Endothelial cell of umbilical vein (primary cell): ENCODE results near the gene NPTN. TPM values are rescaled to one million over a fixed set of nuclear protein-coding genes. Genes with fewer than 3 reads are reported as not detected.

ENCODE experiments used
- BruUV-seq: library from RNA; stranded (reverse); fragments of 400-500 nt; replicated peaks from 2 replicates; lab custom pipeline; 2021; lab: Mats Ljungman, UMichigan
- CTCF ChIA-PET: fragments of 300-600, 350-600 bp; sonication (Branson Sonifier 250); formaldehyde crosslinking; loops from one replicate; lab custom pipeline; 2021; ENCODE audit warnings: antibody characterized with exemption, inconsistent platforms; lab: Charles Lee
- POLR2A ChIA-PET: fragments of 300-600, 350-600 bp; sonication (Branson Sonifier 250); formaldehyde crosslinking; loops from one replicate; lab custom pipeline; 2021; ENCODE audit warnings: antibody characterized with exemption, inconsistent platforms; lab: Charles Lee
- DNase-seq: peaks from one replicate; pipeline ENCODE4 v3.0.0-alpha.2; 2011; ENCODE audit warnings: low read depth, low spot score
- FAIRE-seq: peaks from 2 replicates; lab custom pipeline; 2011; peaks lifted over from hg19 to GRCh38; lab: Jason Lieb, UNC
- H2AFZ ChIP-seq: 2 replicates; pipeline ENCODE4 v1.6.0; 2012; ENCODE audit warnings: low read depth, low read length, control low read depth, inconsistent platforms
- H3K27ac ChIP-seq: 2 replicates; pipeline ENCODE4 v1.5.1; 2011; ENCODE audit warnings: low read depth, mild to moderate bottlenecking, control low read depth, low read length, moderate library complexity; ENCODE audit not compliant: insufficient read depth
- H3K27me3 ChIP-seq, 2 experiments: 2 replicates each; pipeline versions ENCODE4 v1.6.0 to v1.6.1; 2011; ENCODE audit warnings: low read length in 2 of 2, mixed read lengths in 1 of 2; ENCODE audit not compliant: control insufficient read depth in 2 of 2, insufficient read depth in 2 of 2
- H3K36me3 ChIP-seq, 2 experiments: 2 replicates in 1 of 2; 3 replicates in 1 of 2; pipeline ENCODE4 v1.5.1; 2011; ENCODE audit warnings: low read length in 2 of 2, mild to moderate bottlenecking in 1 of 2, moderate library complexity in 1 of 2; ENCODE audit not compliant: control insufficient read depth in 2 of 2, insufficient read depth in 2 of 2; ENCODE audit errors: extremely low read depth in 1 of 2
- H3K4me1 ChIP-seq: 3 replicates; pipeline ENCODE4 v1.5.1; 2011; ENCODE audit warnings: mild to moderate bottlenecking, low read length; ENCODE audit not compliant: control insufficient read depth, insufficient read depth; ENCODE audit errors: extremely low read depth
- H3K4me2 ChIP-seq: 2 replicates; pipeline ENCODE4 v1.6.1; 2011; ENCODE audit warnings: low read length, control low read depth, mixed read lengths; ENCODE audit not compliant: insufficient read depth
- H3K4me3 ChIP-seq, 3 experiments: fragments of 200-600 bp in 1 of 3; sonication (generic), shearing (Covaris generic) in 1 of 3; replicated peaks in 1 of 3; 2 replicates each; pipeline ENCODE4 v1.5.1; 2011 to 2016; ENCODE audit warnings: control low read depth in 3 of 3, low read length in 3 of 3, mild to moderate bottlenecking in 2 of 3, inconsistent platforms in 1 of 3, low read depth in 1 of 3, moderate library complexity in 1 of 3; ENCODE audit not compliant: insufficient read depth in 1 of 3
- H3K79me2 ChIP-seq: 2 replicates; pipeline ENCODE4 v1.6.0; 2012; ENCODE audit warnings: low read length, inconsistent platforms; ENCODE audit not compliant: control insufficient read depth, insufficient read depth
- H3K9ac ChIP-seq: replicated peaks from 2 replicates; pipeline ENCODE3; 2011; ENCODE audit warnings: low read length, control low read depth; ENCODE audit not compliant: insufficient read depth; ENCODE audit errors: extremely low read depth
- H3K9me1 ChIP-seq: replicated peaks from 3 replicates; pipeline ENCODE4 v1.6.0; 2011; ENCODE audit warnings: mild to moderate bottlenecking, low read length; ENCODE audit not compliant: control insufficient read depth, insufficient read depth; ENCODE audit errors: extremely low read depth
- H3K9me3 ChIP-seq: replicated peaks from 2 replicates; pipeline ENCODE4 v1.5.1; 2012; ENCODE audit warnings: low read length, inconsistent platforms; ENCODE audit not compliant: control insufficient read depth, insufficient read depth
- H4K20me1 ChIP-seq: replicated peaks from 2 replicates; pipeline ENCODE3; 2011; ENCODE audit warnings: mild to moderate bottlenecking, low read length; ENCODE audit not compliant: control insufficient read depth, insufficient read depth; ENCODE audit errors: extremely low read depth
- CTCF ChIP-seq, 2 donors: IDR thresholded peaks; 1 replicate in 1 of 2; 2 replicates in 1 of 2; pipeline ENCODE4 v1.5.1; 2011; ENCODE audit warnings: low read length in 2 of 2, mild to moderate bottlenecking in 2 of 2, moderate library complexity in 2 of 2, control low read depth in 1 of 2, inconsistent platforms in 1 of 2, low read depth in 1 of 2; ENCODE audit not compliant: insufficient read depth in 1 of 2; ENCODE audit errors: extremely low read depth in 1 of 2
- EZH2 ChIP-seq: IDR thresholded peaks from 2 replicates; pipeline ENCODE4 v1.6.1; 2012; ENCODE audit warnings: borderline replicate concordance, low read depth, mild to moderate bottlenecking, moderate library complexity, low read length, inconsistent platforms; ENCODE audit not compliant: severe bottlenecking
- FOS ChIP-seq: IDR thresholded peaks from 2 replicates; pipeline ENCODE4 v1.6.1; 2011; ENCODE audit warnings: mild to moderate bottlenecking, low read length, moderate library complexity, borderline replicate concordance; ENCODE audit not compliant: insufficient read depth
- GATA2 ChIP-seq: IDR thresholded peaks from 2 replicates; pipeline ENCODE4 v1.7.0; 2011; ENCODE audit warnings: low read depth, mild to moderate bottlenecking, moderate library complexity, mixed read lengths, low read length; ENCODE audit not compliant: insufficient read length, insufficient read depth
- JUN ChIP-seq: IDR thresholded peaks from 2 replicates; pipeline ENCODE4 v1.6.1; 2011; ENCODE audit warnings: borderline replicate concordance, low read depth; ENCODE audit not compliant: insufficient read length, insufficient read depth
- MAX ChIP-seq: IDR thresholded peaks from 2 replicates; pipeline ENCODE4 v1.6.1; 2011; ENCODE audit not compliant: insufficient read depth, insufficient read length
- MYC ChIP-seq: IDR thresholded peaks from one replicate; pipeline ENCODE4 v1.6.1; 2011; ENCODE audit warnings: mild to moderate bottlenecking, low read depth, low read length
- POLR2A ChIP-seq: IDR thresholded peaks from 2 replicates; pipeline ENCODE4 v1.6.1; 2012; ENCODE audit warnings: low read depth, mild to moderate bottlenecking, control low read depth, low read length
- POLR2AphosphoS5 ChIP-seq: IDR thresholded peaks from 2 replicates; pipeline ENCODE4 v1.6.1; 2012; ENCODE audit warnings: low read depth, mild to moderate bottlenecking, control low read depth, low read length, moderate library complexity; ENCODE audit not compliant: insufficient read depth
- dilution Hi-C: fragments of 300-500 bp; cut with MboI; formaldehyde crosslinking; loops from one replicate; pipeline ENCODE4 v1.15.0; 2019; ENCODE audit warnings: low sequenced_read_pairs; ENCODE audit not compliant: extremely low pct_ligation_motif_present
- intact Hi-C: fragments of 100-400 bp; cut with micrococcal nuclease; formaldehyde crosslinking; loops from one replicate; pipeline ENCODE4 v1.10.0; 2022
- polyA plus RNA-seq, 4 experiments: library from polyadenylated mRNA; depleted of rRNA in 3 of 4; stranded (reverse) in 3 of 4; unstranded in 1 of 4; fragments of >200 nt; gene quantifications; 2 replicates each; pipeline versions ENCODE4 v1.2.1 to v1.2.3, GENCODE V29; 2011 to 2012; ENCODE audit warnings: missing spikeins in 1 of 4
- total RNA-seq: library from RNA; stranded (reverse); gene quantifications from 2 replicates; pipeline ENCODE4 v1.2.3, GENCODE V29; 2021

The NPTN gene
- total and polyA plus RNA-seq, 2 donors (not counting 3 experiments of a cell fraction or from before 2014, with no cell fraction given): 77.4 to 81.3 TPM

GRCh38 chr15:73564255-73564654 lies 68.9 kb downstream of the NPTN start:
- DNase-seq: peak; percentile 73
- Histone ChIP-seq H3K27me3 (no peaks in the 10 kb centered on the region), H3K9me1 (no peaks in the 10 kb centered on the region), H3K9me3 (no peaks in the 10 kb centered on the region), H3K9ac (no peak overlapping the region), H3K4me2 (no peak overlapping the region), H3K79me2 (no peaks in the 10 kb centered on the region), H4K20me1 (no peaks in the 10 kb centered on the region), H3K4me3 (no peak overlapping the region), H3K36me3 (peaks cover 5 to 18% of the 10 kb centered on the region in 2 experiments), H3K4me1 (peaks cover 10% of the 10 kb centered on the region), H2AFZ (no peak overlapping the region), H3K27ac (no peak overlapping the region)
- POLR2A ChIA-PET: no interaction called here
- CTCF ChIA-PET: interaction anchor here (0.7 to 8.6 kb wide), 4 partner anchors 21 to 141 kb away, joined by 3 to 294 read pairs (median 6); partner anchors contain the start of gene NPTN
- intact Hi-C loops (loop anchor here (2.0 kb wide), 1 partner anchor 37 kb away; no protein-coding TSS in a partner anchor), dilution Hi-C loops (no loop called here)
- FAIRE-seq: peak; percentile 87
- no peak for TF ChIP-seq EZH2
- no peak for TF ChIP-seq POLR2A
- no peak for TF ChIP-seq GATA2
- TF ChIP-seq MAX: no peak
- TF ChIP-seq FOS: peak; percentile 85
- peak in 1 of 2 donors; percentile 5 for TF ChIP-seq CTCF (IDR thresholded peaks at IDR 0.05; ENCODE audit: extremely low read depth in 1 of 2, insufficient read depth in 1 of 2, low read depth in 1 of 2, low read length in 2 of 2)
- peak; percentile 87 for TF ChIP-seq JUN
- TF ChIP-seq MYC: no peak
- TF ChIP-seq POLR2AphosphoS5: no peak
- no TSS peak for BruUV-seq
